H9 (cell line): ENCODE results near the gene ATP13A3. TPM values are rescaled to one million over a fixed set of nuclear protein-coding genes. Genes with fewer than 3 reads are reported as not detected.
A peak's percentile ranks its signal among the peaks of the same experiment; 100 is the strongest.

ENCODE experiments used
- DNase-seq: peaks from one replicate; pipeline ENCODE4 v3.0.0-alpha.2; 2017
- H2AFZ ChIP-seq: one replicate; pipeline ENCODE4 v1.6.1; 2013; ENCODE audit warnings: mild to moderate bottlenecking, low read length, control low read depth, moderate library complexity
- H2AK5ac ChIP-seq: 2 replicates; pipeline ENCODE4 v1.6.1; 2013; ENCODE audit warnings: low read length, control low read depth, mixed read lengths; ENCODE audit not compliant: insufficient read length
- H2BK120ac ChIP-seq: one replicate; pipeline ENCODE4 v1.6.1; 2013; ENCODE audit warnings: low read depth, mild to moderate bottlenecking, low read length, control low read depth, inconsistent platforms; ENCODE audit not compliant: poor library complexity, severe bottlenecking
- H2BK12ac ChIP-seq: 2 replicates; pipeline ENCODE4 v1.6.1; 2013; ENCODE audit warnings: low read length, control low read depth, mixed read lengths, low read depth; ENCODE audit not compliant: insufficient read length
- H2BK15ac ChIP-seq: 2 replicates; pipeline ENCODE4 v1.6.1; 2013; ENCODE audit warnings: low read depth, low read length, control low read depth
- H2BK20ac ChIP-seq: one replicate; pipeline ENCODE4 v1.6.1; 2013; ENCODE audit warnings: low read depth, mild to moderate bottlenecking, low read length, control low read depth, inconsistent platforms; ENCODE audit not compliant: poor library complexity, severe bottlenecking
- H2BK5ac ChIP-seq: 2 replicates; pipeline ENCODE4 v1.6.1; 2013; ENCODE audit warnings: low read length, control low read depth, mixed read lengths; ENCODE audit not compliant: insufficient read length
- H3K14ac ChIP-seq: 2 replicates; pipeline ENCODE4 v1.6.1; 2013; ENCODE audit warnings: low read length, control low read depth; ENCODE audit not compliant: insufficient read depth
- H3K18ac ChIP-seq: 2 replicates; pipeline ENCODE4 v1.6.1; 2013; ENCODE audit warnings: low read depth, mild to moderate bottlenecking, mixed read lengths, low read length, control low read depth; ENCODE audit not compliant: insufficient read length
- H3K23ac ChIP-seq: 2 replicates; pipeline ENCODE4 v1.6.1; 2013; ENCODE audit warnings: low read length, control low read depth, mixed read lengths, low read depth; ENCODE audit not compliant: insufficient read length
- H3K23me2 ChIP-seq: 2 replicates; pipeline ENCODE4 v1.6.1; 2013; ENCODE audit warnings: low read depth, mild to moderate bottlenecking, mixed read lengths, low read length, control low read depth; ENCODE audit not compliant: insufficient read length, poor library complexity, severe bottlenecking
- H3K27ac ChIP-seq: 2 replicates; pipeline ENCODE4 v1.5.1; 2013; ENCODE audit warnings: low read length, control low read depth, mixed read lengths, low read depth; ENCODE audit not compliant: insufficient read length
- H3K27me3 ChIP-seq: 2 replicates; pipeline ENCODE4 v1.6.1; 2013; ENCODE audit warnings: low read length, control low read depth, inconsistent platforms; ENCODE audit not compliant: insufficient read depth
- H3K4ac ChIP-seq: 2 replicates; pipeline ENCODE4 v1.6.1; 2013; ENCODE audit warnings: low read depth, mild to moderate bottlenecking, control low read depth, inconsistent platforms, low read length, moderate library complexity
- H3K4me1 ChIP-seq: 2 replicates; pipeline ENCODE4 v1.6.1; 2013; ENCODE audit warnings: low read length, control low read depth, inconsistent platforms; ENCODE audit not compliant: insufficient read depth
- H3K4me2 ChIP-seq: 2 replicates; pipeline ENCODE4 v1.6.1; 2013; ENCODE audit warnings: low read length, control low read depth, mixed read lengths; ENCODE audit not compliant: insufficient read length, insufficient read depth
- H3K56ac ChIP-seq: 2 replicates; pipeline ENCODE4 v1.6.1; 2013; ENCODE audit warnings: low read depth, mild to moderate bottlenecking, mixed read lengths, low read length, control low read depth; ENCODE audit not compliant: insufficient read length
- H3K79me1 ChIP-seq: 2 replicates; pipeline ENCODE4 v1.6.1; 2013; ENCODE audit warnings: low read depth, mild to moderate bottlenecking, moderate library complexity, low read length, control low read depth, inconsistent platforms; ENCODE audit not compliant: insufficient read depth, poor library complexity, severe bottlenecking
- H3K79me2 ChIP-seq: 2 replicates; pipeline ENCODE4 v1.6.1; 2013; ENCODE audit warnings: low read length, control low read depth, inconsistent platforms; ENCODE audit not compliant: insufficient read depth
- H3K9ac ChIP-seq: 2 replicates; pipeline ENCODE4 v1.6.1; 2013; ENCODE audit warnings: low read length, control low read depth, mixed read lengths; ENCODE audit not compliant: insufficient read length; ENCODE audit errors: extremely low read depth
- H3K9me3 ChIP-seq: one replicate; pipeline ENCODE4 v1.6.1; 2013; ENCODE audit warnings: low read depth, low read length, inconsistent platforms; ENCODE audit not compliant: control insufficient read depth
- H3T11ph ChIP-seq: one replicate; pipeline ENCODE4 v1.6.1; 2013; ENCODE audit warnings: mild to moderate bottlenecking, low read length, control low read depth, inconsistent platforms
- H4K20me1 ChIP-seq: one replicate; pipeline ENCODE4 v1.6.1; 2013; ENCODE audit not compliant: control insufficient read depth, insufficient read length, insufficient read depth
- H4K5ac ChIP-seq: 2 replicates; pipeline ENCODE4 v1.6.1; 2013; ENCODE audit warnings: low read depth, mild to moderate bottlenecking, mixed read lengths, low read length, control low read depth; ENCODE audit not compliant: insufficient read length
- H4K8ac ChIP-seq: replicated peaks from 2 replicates; pipeline ENCODE4 v1.6.1; 2013; ENCODE audit warnings: low read length, control low read depth, mixed read lengths, low read depth; ENCODE audit not compliant: insufficient read length
- H4K91ac ChIP-seq: 2 replicates; pipeline ENCODE4 v1.6.1; 2013; ENCODE audit warnings: low read depth, mild to moderate bottlenecking, moderate library complexity, mixed read lengths, low read length, control low read depth; ENCODE audit not compliant: insufficient read length
- H3K27ac Mint-ChIP-seq, 3 experiments: 2 replicates in 2 of 3; 3 replicates in 1 of 3; pipeline ENCODE4 v1.8.0; 2020 to 2021; ENCODE audit warnings: mixed read lengths in 3 of 3, mild to moderate bottlenecking in 1 of 3, moderate library complexity in 1 of 3
- H3K27me3 Mint-ChIP-seq: 2 replicates; pipeline ENCODE4 v1.8.0; 2021; ENCODE audit warnings: low read depth, mild to moderate bottlenecking, moderate library complexity, mixed read lengths
- H3K36me3 Mint-ChIP-seq, 3 experiments: 2 replicates in 2 of 3; 3 replicates in 1 of 3; pipeline ENCODE4 v1.8.0; 2020 to 2021; ENCODE audit warnings: low read depth in 3 of 3, mixed read lengths in 3 of 3; ENCODE audit not compliant: insufficient read depth in 1 of 3
- H3K4me1 Mint-ChIP-seq, 2 experiments: 2 replicates each; pipeline ENCODE4 v1.8.0; 2020; ENCODE audit warnings: mixed read lengths in 2 of 2
- H3K4me3 Mint-ChIP-seq, 2 experiments: 2 replicates in 1 of 2; 3 replicates in 1 of 2; pipeline ENCODE4 v1.8.0; 2020 to 2021; ENCODE audit warnings: mild to moderate bottlenecking in 2 of 2, mixed read lengths in 2 of 2, moderate library complexity in 1 of 2
- H3K9me3 Mint-ChIP-seq, 2 experiments: 2 replicates in 1 of 2; 3 replicates in 1 of 2; pipeline ENCODE4 v1.8.0; 2020; ENCODE audit warnings: mild to moderate bottlenecking in 2 of 2, mixed read lengths in 2 of 2, moderate library complexity in 1 of 2
- CTCF ChIP-seq: fragments of 200-600 bp; sonication (generic); conservative IDR thresholded peaks from 3 replicates; pipeline ENCODE4 v1.8.0; 2021; ENCODE audit warnings: antibody characterized with exemption, mild to moderate bottlenecking
- WGBS: extraction: QIAGEN DNeasy Blood & Tissue Kit; methylation state at CpG from one replicate; pipeline ENCODE4 v1.1.7; 2013; ENCODE audit warnings: missing lambda C conversion rate, low lambda C conversion rate, mixed read lengths; ENCODE audit not compliant: insufficient read length; ENCODE audit errors: extremely low coverage; 5-methylcytosine and 5-hydroxymethylcytosine counted together
- total RNA-seq: library from RNA; stranded (reverse); gene quantifications from 2 replicates; pipeline ENCODE4 v1.2.1, GENCODE V29; 2021

ATP13A3 gene
- total RNA-seq, 1 experiment from 2014 or later: 78.5 TPM

- Histone ChIP-seq H3K79me2 (peaks cover 22% of the 10 kb centered on the region; the same call in 1 of the 2 replicates), H3K27me3 (no peaks in the 10 kb centered on the region), H3K27ac (no peak overlapping the region), H3K23me2 (peaks cover 7% of the 10 kb centered on the region), H3K4ac (no peak overlapping the region), H4K20me1 (no peaks in the 10 kb centered on the region), H3K4me1 (no peaks in the 10 kb centered on the region), H4K8ac (no peak overlapping the region), H3K79me1 (peaks cover 9% of the 10 kb centered on the region), H3K56ac (no peak overlapping the region), H2BK20ac (no peak overlapping the region), H3K9ac (no peak overlapping the region), H2AFZ (no peak overlapping the region), H2BK5ac (no peak overlapping the region), H4K5ac (no peak overlapping the region), H2AK5ac (no peak overlapping the region), H2BK15ac (no peak overlapping the region), H3K9me3 (no peaks in the 10 kb centered on the region), H3K23ac (no peak overlapping the region), H2BK120ac (no peak overlapping the region), H3T11ph (no peak overlapping the region), H2BK12ac (no peak overlapping the region), H3K14ac (no peak overlapping the region), H3K4me2 (no peak overlapping the region), H4K91ac (no peak overlapping the region), H3K18ac (no peak overlapping the region)
- H3K27me3 Mint-ChIP-seq: no peaks in the 10 kb centered on the region
- peaks cover 7 to 9% of the 10 kb centered on the region in 2 experiments for H3K4me1 Mint-ChIP-seq
- 0 out of 7 replicates have a peak overlapping the region, but pooled peaks of 1 of the 3 experiments have one; percentile 8 for H3K27ac Mint-ChIP-seq
- TF ChIP-seq CTCF: no peak
- H3K9me3 Mint-ChIP-seq: no peaks in the 10 kb centered on the region
- H3K36me3 Mint-ChIP-seq: peaks cover 3 to 19% (median 14%) of the 10 kb centered on the region in 3 experiments; a peak in 5 of 7 replicates
- WGBS: no CpG with 5 or more reads among the region's 5 CpGs
- DNase-seq: no peak
- no peak overlapping the region for H3K4me3 Mint-ChIP-seq
These were observed 5.1 kb downstream of the ATP13A3 start for GRCh38 chr3:194481525-194482195.
